ENCODE results near the gene PLXNA4.

GRCh38 chr7:132081686-132082085 lies 494.6 kb downstream of the PLXNA4 start:
- TF ChIP-seq CTCF (IDR thresholded peaks at IDR 0.05) = no peak
- TF ChIP-seq POLR2A (IDR thresholded peaks at IDR 0.05) = no peak

All from body of pancreas (tissue), 4 donors.